ENCODE results near the gene DPP6.

- TF ChIP-seq, protein P1, sequence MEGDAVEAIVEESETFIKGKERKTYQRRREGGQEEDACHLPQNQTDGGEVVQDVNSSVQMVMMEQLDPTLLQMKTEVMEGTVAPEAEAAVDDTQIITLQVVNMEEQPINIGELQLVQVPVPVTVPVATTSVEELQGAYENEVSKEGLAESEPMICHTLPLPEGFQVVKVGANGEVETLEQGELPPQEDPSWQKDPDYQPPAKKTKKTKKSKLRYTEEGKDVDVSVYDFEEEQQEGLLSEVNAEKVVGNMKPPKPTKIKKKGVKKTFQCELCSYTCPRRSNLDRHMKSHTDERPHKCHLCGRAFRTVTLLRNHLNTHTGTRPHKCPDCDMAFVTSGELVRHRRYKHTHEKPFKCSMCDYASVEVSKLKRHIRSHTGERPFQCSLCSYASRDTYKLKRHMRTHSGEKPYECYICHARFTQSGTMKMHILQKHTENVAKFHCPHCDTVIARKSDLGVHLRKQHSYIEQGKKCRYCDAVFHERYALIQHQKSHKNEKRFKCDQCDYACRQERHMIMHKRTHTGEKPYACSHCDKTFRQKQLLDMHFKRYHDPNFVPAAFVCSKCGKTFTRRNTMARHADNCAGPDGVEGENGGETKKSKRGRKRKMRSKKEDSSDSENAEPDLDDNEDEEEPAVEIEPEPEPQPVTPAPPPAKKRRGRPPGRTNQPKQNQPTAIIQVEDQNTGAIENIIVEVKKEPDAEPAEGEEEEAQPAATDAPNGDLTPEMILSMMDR (IDR thresholded peaks at IDR 0.05), result no peak
- no peak for TF ChIP-seq EZH2 (IDR thresholded peaks at IDR 0.05; ENCODE audit: borderline replicate concordance, insufficient read depth, low read depth, low read length, poor library complexity, severe bottlenecking)
These were observed 834.4 kb downstream of the DPP6 start for GRCh38 chr7:154886591-154886990.

Data from B cell (primary cell).